Measurements from ENCODE around the gene TMEM239. TPM values are rescaled to one million over a fixed set of nuclear protein-coding genes. Genes with fewer than 3 reads are reported as not detected.
A peak's percentile ranks its signal among the peaks of the same experiment; 100 is the strongest.
"Not testable (repeated sequence)": the region's sequence is repeated elsewhere in the genome, so short reads cannot be mapped to it uniquely, and the experiment has no call there.

Gene TMEM239
- total RNA-seq, 1 donor from 2014 or later: not detected

DNA sequence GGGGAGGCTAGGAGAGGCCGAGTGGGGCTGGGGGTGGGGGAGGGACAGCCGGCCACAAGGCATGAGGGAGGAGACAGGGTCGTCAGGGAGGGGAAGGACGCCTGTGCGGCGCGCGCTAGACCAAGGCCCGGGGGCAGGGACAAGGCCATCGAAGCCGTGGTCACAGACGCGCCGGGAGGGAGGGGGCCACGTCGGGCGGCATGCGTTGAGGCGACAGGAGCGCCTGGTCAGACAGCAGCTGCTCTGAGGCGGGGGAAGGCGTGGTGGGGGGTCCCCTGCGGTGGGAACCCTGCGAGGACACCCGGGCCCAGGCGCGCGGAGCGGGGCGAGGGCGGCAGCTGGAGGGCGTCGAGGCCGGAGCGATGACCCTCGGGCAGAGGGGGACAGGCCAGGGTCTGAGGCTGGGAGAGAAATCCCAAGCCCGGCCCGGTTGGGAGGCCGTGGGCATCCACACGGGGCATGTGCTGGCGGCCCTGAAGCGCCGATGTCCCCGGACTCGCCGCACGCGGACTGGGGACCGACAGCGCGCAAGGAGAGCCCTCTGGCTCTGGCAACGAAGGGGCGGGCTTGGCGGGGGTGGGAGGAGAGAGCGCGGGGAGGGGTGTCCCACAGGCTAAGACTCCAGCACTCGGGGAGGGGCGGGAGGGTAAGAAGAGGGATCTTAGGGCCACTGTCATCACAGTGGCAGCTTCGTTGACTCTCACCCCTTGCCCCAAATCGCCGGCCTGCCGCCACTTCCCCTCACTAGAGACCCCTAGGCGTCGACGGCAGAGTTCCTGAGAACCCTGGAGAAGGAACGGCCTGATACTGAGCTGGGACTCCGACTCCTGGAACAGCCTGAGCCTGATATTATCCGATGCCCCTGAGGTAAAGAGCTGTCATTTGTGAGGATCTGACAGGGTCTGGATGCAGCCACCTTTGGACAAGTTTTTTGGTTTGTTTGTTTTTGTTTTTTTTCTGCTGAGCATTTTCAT, 5.0 kb downstream of the TMEM239 start:
- DNase-seq: no peak

DNA sequence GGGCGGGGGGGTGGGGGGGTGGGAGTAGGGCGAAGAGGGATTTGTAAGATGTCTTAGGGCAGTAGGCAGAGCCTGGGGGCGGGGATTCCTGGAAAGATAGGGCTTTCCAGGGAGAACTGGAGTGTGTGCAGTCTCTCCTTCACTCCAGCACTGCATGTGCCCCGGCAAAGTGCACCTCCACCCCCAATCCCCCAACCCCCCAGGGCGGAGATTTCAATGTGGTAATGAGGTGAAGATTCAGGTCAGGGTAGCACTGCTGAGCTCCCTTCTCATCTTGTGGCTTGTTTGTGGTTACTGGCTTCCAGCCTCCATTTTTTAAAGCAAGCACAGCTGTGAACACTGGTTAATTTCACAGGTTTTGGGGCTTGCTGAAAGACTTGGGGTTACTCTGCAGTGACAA, 5.9 kb downstream of the TMEM239 start:
- no peak for DNase-seq

DNA sequence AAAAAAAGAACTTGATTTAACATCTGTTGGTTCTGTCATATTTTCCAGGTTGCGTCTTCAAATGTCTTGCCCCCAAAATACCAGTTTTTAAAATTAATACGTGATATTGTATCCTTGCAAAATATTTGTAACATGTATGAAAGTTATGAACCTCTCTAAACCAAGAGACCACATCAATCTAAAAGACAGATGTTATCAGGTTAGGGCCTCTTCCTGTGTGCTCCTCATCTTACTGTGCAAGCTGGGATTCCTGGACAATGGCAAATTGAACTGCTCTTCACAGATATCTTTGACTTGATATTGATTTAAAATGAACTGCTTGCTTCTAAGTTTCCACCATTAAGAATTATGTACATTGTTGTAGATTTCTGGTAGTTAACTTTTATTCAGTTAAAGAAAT, 9.6 kb downstream of the TMEM239 start:
- DNase-seq: no peak

DNA sequence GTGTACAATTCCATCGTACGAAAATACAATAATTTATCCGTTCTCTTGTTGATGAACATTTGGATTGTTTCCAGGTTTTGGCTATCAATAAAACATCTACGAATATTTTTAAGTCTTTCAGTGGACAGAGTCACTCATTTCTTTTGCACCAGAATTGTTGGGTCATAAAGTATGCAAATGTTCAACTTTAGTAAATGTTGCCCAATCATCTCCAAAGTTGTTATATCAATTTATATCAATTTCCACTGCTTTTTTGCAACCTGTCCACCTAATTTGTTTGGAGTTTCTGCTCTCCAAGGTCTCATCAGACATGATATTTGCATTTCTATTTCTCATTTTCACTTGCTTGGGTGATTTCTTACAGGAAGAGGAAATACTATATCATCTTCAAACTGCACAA, 10.5 kb downstream of the TMEM239 start:
- DNase-seq: no peak

DNA sequence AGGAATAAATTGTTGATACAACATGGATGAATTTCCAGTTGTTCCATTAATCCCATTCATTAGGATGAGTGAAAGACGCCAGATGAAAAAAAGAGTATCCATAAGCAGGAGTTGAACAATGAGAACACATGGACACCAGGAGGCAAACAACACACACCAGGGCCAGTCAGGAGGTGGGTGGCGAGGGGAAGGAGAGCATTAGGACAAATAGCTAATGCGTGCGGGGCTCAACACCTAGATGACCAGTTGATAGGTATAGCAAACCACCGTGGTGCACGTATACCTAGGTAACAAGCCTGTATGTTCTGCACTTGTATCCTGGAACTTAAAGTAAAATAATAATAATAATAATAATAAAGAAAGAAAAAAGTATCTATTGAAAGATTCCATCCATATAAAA, 13.2 kb downstream of the TMEM239 start:
- DNase-seq: no peak

DNA sequence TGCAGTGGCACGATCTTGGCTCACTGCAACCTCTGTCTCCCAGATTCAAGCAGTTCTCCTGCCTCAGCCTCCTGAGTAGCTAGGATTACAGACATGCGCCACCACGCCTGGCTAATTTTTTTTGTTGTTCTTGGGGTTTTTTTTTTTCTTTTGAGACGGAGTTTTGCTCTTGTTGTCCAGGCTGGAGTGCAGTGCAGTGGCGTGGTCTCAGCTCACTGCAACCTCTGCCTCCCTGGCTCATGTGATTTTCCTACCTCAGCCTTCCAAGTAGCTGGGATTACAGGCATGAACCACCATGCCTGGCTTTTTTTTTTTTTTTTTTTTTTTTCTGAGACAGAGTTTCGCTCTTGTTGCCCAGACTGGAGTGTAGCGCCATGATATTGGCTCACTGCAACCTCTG, 15.0 kb downstream of the TMEM239 start:
- DNase-seq: not testable (repeated sequence)

DNA sequence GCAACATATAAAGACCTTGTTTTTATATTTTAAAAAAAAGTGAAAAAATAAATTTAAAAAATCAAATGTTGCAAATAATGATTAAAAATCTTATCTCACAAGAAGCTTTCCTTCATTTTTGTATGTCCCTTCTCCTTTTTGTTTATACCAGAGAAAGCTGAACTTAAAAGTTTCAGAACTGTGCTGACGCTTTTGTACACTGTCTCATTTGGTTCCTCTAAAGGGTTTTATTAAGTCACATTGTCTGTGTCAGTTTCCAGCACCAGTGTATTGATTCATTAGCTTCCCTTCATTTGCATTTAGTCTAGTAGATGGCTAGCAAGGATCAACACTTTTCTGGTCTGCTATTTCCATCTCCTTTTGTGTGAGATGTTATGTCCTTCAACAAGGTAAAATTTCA, 17.6 kb downstream of the TMEM239 start:
- DNase-seq: no peak

DNA sequence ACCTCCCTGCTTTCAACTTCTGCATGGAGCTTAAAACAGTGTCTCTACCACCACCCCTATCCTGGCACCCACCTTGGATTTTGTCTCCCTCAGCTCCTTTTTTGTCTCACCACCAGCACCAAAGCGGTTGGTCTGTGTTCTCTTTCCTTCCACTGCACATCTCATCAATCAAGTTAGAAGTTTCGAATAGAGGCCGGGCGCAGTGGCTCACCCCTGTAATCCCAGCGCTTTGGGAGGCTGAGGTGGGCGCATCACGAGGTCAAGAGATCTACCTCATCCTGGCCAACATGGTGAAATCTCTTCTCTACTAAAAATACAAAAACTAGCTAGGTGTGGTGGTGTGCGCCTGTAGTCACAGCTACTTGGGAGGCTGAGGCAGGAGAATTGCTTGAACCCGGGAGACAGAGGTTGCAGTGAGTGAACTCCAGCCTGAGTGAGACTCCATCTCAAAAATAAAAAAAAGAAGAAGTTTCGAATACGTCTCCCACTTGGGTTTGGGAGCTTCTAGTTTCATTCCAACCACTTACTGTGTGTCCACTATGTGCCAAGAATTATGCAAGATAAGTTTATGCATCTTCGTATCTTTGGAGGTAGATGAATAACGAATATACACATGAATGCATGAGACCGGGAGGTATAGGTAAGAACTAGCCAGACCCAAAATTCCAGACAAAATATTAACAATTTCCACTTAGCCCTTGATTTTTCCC, 18.4 kb downstream of the TMEM239 start:
- no peak for DNase-seq

DNA sequence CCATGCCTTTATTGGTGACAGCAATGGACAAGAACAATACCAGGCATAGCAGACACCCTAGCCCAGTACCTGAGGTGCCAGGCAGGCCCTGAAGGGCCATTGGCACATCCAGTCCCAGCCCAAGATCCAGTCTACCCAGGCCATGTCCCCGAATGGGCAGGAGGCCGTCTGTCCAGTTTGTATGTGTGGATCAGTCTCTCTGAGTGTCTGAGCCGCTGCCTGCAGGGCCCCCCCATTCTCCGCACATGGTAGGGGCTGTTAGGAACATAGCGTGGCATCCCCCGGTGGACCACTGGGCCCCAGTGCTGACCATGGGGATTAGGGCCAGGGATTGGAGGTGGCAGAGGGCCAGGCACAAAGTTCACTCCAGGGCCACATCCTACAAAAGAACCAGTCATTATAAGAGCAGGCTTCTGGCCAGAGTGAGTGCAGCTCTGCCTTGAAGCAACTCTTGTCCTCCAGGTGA, 19.2 kb downstream of the TMEM239 start:
- no peak for DNase-seq

DNA sequence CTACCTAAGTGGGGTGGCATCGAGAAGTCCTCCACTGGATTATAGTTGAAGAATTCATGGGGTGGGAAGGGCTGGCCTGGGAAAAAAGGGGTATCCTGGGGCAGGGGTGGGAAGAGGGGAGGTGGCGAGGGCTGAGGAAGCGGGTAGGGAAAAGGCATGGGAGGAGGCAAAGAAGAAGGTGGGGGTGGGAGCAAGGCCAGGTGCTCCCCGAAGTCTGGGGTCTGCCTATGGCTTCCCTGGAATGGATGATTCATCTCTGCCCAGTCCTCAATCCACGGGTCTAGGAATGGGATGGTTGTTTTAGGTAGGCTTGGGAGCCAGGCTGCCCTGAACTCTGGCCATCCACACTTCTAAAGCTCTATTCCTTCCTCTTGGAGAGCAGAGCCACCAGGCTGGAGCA, 19.9 kb downstream of the TMEM239 start:
- no peak for DNase-seq

DNA sequence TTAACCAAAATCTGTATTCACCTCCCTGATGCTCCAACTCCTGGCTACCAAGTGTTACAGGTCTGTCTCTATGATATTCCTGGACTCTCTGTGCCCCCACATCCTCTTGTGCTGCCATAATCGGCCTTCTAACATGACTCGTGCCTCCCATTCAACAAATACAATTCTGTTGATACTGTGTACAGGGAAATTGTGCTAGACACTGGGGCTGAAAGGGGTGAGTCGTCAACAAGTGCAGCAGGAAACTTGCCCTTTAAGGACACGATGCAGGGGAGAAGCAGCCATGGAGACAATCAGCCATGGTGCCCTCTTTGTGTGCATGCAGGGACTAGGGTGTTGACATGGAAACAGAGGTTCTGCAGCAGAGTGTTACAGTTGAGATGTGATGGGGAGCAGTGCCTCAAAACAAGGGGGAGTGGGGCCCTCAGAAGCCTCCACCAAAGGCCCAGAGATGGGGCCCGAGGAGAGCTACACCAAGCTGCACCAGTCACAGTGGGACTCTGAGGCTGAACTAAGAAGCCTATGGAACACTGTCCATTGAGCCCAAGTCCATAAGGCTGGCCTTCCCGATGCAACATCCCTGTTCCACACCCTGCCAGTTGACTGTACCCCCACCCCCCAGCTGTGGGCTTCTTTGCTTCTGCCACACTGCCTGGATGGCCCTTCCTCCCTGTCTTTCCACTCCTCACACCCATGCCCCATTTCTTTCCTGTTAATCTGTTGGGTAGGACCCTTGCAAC, 21.2 kb downstream of the TMEM239 start:
- no peak for DNase-seq

DNA sequence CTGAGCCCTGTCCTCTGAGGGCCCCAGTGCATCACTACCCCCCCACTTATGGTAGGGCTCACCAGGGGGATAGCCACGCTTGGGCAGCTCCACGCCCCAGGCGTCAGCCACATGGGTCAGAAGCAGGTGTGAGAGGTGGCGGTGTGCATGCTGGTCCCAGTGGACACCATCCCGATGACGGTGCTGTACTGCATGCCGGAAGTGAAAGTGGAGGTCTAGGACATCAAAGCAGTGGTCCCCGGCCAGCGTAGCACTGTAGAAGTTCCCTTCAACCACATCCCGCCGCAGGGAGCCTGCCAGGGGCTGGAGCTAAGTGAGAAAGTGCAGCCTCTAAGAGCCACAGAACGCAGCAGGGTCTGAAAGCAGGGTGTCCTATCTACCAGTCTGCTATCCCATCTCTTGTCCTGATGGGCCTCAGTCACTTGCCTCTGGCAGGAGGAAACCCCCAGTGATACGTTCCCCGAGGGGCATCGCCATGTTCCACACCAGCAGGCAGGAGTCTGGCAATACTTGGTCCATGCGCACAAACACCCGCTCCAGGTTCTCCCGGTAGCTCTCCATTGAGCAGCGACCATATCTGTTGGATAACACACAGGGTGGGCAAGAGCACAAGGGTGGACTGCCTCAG, 22.1 kb downstream of the TMEM239 start:
- no peak for DNase-seq

DNA sequence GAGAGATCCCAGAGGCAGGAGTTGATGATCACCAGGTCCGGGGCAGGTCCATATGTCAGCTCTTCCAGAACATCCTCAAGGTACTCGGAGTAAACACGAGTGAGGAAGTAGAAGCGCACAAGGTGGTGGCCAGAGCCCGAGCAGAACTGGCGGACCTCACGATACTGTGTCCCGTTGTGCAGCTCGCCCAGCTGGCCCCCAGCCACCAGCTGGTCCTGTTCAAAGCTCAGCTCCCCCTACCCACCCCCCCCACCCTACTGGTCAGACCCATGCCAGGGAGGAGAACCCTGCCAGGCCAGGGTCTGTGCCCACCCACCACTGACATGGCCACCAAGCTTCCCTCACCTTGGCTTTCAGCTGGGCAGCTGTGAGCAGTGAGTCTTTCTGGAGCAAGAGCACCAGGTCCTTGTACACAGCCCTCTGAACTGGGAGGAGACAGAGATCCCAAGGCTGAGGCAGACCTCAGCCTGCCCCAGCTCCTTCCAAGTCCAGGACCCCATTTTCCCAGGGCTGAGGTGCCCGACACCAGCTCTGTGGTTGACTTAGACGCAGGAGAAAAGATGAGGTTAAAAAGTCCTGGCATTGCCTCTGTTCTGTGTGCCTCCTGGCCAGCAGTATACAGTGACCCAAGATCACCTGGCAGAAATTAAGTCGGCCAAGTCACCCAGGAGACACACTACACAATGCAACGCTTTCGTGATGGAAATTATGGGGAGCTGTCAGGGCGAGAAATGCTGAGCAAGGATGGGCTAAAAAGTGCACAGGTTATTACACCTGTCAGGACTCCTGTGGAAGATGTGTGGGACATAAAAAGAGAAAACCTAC, 22.9 kb downstream of the TMEM239 start:
- DNase-seq: no peak

DNA sequence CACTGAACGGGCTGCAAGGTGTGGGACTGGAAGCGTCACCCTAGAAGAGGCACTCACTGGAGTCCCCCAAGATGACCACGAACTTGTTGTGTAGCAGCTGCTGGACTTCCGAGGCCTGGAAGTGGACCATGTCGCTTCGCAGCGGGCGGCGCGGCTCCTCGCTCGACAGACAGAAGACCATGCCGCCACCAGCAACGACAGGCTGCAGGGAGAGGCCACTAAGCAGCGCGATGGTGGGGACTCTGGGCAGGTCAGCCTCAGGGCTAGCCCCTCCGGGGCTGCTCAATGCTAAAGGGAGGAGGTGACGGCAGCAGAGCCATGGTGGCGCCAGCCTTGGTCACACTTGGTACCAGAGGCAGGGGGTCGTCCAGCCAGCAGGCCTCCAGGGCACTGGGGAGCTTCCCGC, 23.6 kb downstream of the TMEM239 start:
- DNase-seq: no peak

DNA sequence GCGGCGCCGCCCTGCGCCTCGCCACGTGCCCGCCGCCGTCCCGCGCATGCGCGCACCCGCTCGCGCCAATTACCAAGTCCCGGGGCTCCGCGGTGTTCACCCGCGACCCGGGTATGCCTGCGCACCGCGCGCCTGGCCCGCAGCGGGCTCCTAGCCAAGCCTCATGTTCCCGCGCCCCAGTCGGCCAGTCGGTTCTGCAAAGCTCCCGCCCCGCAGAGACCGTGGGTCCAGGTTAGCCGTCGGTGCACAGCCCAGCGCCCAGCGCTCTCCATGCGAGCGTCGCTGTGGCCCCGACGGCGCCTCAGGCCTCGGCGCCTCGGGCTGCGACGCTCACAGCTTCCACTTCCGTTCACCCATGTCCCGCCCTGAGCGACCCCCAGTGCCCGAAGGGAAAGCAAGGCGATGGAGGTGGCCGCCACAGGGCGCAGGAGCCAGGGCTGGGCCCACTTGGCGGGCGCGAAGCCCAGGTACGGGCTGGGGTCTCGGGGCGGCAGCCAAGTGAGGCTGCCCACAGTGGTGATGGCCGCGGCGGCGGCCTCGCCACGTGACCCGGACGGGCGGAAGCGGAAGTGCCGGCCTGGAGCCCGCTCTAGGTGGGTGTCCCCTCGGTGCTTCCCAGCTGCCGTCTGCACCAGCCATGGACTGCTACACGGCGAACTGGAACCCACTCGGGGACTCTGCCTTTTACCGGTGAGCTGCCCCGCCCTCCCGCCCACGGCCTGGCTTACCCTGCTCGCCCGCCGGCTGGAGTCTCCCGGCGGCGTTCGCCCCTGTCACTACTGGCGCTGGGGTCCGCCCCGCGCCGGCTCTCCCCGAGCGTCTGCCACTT, 24.2 kb downstream of the TMEM239 start, which contains the start of the genes PCED1A and VPS16:
PCED1A (minus strand) TSS at position 518 of the 829 bp plus-strand sequence. CDS start 743 bp downstream, outside the sequence.
VPS16 (plus strand) TSS at position 608 of the 829 bp plus-strand sequence; CDS start at position 638, 30 bp downstream.
- peak; percentile 82 for DNase-seq

DNA sequence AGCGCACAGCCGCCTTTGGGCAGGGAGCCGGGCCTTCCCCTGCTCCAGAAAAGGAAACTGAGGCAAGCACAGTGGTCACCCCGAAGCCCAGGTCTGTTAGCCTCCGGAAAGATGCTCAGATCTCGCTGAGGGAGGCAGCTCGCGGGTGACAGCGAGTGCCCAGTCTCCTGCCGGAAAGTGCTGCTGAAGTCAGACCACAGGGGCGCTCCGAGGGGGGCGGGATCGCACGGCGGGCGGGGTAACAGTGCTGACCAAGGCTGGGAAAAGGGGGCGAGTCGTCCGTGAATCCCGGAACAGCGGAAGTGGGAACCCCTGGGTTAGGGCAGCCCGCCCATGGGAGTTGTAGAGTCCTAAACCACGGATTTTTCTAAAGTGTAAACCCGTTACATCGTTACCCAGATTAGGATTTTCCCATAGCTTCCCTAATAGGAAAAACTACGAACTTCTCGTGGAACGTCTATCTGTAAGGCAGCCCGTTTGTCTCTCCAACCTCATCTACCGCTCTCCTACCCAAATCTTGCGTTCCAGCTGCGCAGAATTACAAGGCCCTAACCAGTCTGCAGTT, 24.9 kb downstream of the TMEM239 start:
- peak; percentile 60 for DNase-seq

DNA sequence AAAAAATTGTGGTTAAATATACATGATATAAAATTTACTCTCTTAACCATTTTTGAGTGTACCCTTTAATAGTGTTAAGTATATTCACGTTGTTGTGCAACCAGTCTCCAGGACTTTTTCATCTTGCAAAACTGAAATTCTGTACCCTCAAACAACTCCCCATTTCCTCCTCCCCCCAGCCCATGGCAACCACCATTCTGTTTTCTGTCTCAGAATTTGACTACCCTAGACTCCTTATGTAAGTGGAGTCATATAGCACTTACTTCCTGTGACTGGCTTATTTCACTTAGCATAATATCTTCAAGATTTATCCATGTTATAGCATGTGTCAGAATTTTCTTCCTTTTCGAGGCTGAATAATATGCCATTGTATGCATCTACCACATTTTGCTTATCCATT, 29.4 kb downstream of the TMEM239 start:
- DNase-seq: no peak

DNA sequence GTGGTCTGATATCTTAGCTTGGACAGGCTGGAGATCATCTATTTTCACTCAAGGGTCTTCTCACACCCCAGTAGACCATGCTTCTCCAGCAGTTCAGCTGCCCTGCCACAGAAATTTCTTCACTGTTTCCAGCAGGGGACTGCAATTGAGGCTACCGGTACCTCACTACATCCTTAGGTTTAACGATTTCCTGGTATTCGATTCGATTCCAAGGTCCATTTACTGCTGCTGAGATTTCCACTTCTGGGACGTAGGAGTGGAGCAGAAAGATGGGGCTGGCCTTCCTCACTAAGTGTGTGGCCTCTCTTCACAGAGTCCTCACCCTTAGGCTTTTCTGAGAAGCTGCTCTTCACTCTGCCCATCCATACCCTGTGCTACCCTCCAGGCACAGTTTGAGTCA, 30.5 kb downstream of the TMEM239 start:
- DNase-seq: no peak

DNA sequence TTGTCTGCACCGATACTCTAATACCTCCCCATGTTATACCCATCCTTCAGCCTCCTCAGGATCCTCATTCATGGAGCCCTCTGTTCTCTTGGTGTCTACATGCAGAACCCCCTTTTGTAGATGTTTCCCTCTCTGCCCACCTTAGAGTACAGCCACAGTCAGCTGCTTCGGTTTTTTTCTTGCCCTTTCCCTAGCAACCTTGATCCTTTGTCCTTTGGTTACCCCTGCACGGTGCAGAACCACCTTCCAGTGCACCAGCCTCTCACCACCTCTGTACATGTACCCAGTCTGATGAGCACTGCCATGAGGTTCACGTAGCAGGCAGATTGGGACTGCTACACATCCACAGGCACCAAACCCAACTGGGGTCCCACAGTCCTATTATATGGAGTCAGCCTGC, 31.6 kb downstream of the TMEM239 start:
- no peak for DNase-seq

DNA sequence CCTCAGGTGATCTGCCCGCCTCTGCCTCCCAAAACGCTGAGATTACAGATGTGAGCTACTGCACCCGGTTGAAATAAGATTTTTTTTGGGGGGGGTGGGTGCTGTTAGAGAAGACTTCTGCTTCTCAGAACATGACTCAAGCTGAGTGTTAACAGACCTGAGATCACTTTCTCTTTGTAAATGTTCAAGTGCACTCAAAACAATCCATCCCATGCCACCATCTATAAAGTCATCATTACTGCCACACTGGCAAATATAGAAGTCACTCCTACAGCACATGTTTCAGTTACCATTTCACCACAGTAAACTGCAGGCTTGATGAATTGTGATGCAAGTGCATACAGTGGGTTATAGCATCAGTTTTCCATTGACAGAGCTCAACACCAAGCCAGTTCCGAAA, 33.4 kb downstream of the TMEM239 start:
- no peak for DNase-seq
